Aorta (tissue), 5 donors: ENCODE measurements around the gene IL17B. TPM values are rescaled to one million over a fixed set of nuclear protein-coding genes. Genes with fewer than 3 reads are reported as not detected.
A peak's percentile ranks its signal among the peaks of the same experiment; 100 is the strongest.

Source experiments
- ATAC-seq: fragments of 200-7000 bp; cut with Tn5 transposase; one replicate; pipeline ENCODE4 v1.9.1; 2022; ENCODE audit warnings: moderate library complexity; ENCODE audit not compliant: low FRiP score
- DNase-seq, 2 donors: peaks; one replicate each; pipeline ENCODE4 v3.0.0-alpha.2; 2020
- H3K27ac ChIP-seq, 2 donors: one replicate each; pipeline ENCODE4 v1.5.1; 2013; ENCODE audit warnings: low read length in 2 of 2, mild to moderate bottlenecking in 2 of 2, moderate library complexity in 2 of 2, control low read depth in 1 of 2, inconsistent platforms in 1 of 2, low read depth in 1 of 2
- H3K27me3 ChIP-seq, 2 donors: one replicate each; pipeline ENCODE4 v1.6.1; 2013; ENCODE audit warnings: control low read depth in 1 of 2, low read length in 1 of 2, mild to moderate bottlenecking in 1 of 2, moderate library complexity in 1 of 2; ENCODE audit not compliant: insufficient read depth in 2 of 2, control insufficient read depth in 1 of 2
- H3K36me3 ChIP-seq, 2 donors: one replicate each; pipeline ENCODE4 v1.6.1; 2013; ENCODE audit warnings: control low read depth in 1 of 2, low read length in 1 of 2, mild to moderate bottlenecking in 1 of 2; ENCODE audit not compliant: insufficient read depth in 2 of 2, control insufficient read depth in 1 of 2
- H3K4me1 ChIP-seq, 2 donors: one replicate each; pipeline ENCODE4 v1.6.1; 2013; ENCODE audit warnings: low read length in 2 of 2, control low read depth in 1 of 2, mild to moderate bottlenecking in 1 of 2, moderate library complexity in 1 of 2; ENCODE audit not compliant: insufficient read depth in 2 of 2, control insufficient read depth in 1 of 2
- H3K4me3 ChIP-seq, 2 donors: one replicate each; pipeline ENCODE4 v1.5.1; 2013; ENCODE audit warnings: low read length in 2 of 2, control low read depth in 1 of 2, mild to moderate bottlenecking in 1 of 2
- H3K9me3 ChIP-seq: one replicate; pipeline ENCODE4 v1.6.1; 2013; ENCODE audit warnings: mild to moderate bottlenecking, low read length; ENCODE audit not compliant: control insufficient read depth
- WGBS, 2 donors: extraction: QIAGEN DNeasy Blood & Tissue Kit; methylation state at CpG; one replicate each; pipeline ENCODE4 v1.1.7; 2013; 5-methylcytosine and 5-hydroxymethylcytosine counted together
- intact Hi-C, 2 donors: fragments of 100-400 bp; cut with DNase I; formaldehyde crosslinking; loops; one replicate each; pipeline versions ENCODE4 v1.14.2 to v1.15.0; 2022
- polyA plus RNA-seq, 2 donors: library from polyadenylated mRNA; stranded (reverse); fragments of 200-250 nt; gene quantifications; one replicate each; pipeline ENCODE4 v1.2.3, GENCODE V29; 2013
- total RNA-seq, 2 donors: library from RNA; stranded (reverse); fragmentation: NEBNext Ultra II Directional; extraction: Animal tissue kit (Norgen Biotek cat#: 25700); gene quantifications; one replicate each; pipeline ENCODE4 v1.2.1, GENCODE V29; 2021
- donor health status: healthy with polysubstance abuse.
- donor health status: Bipolar disorder and iron deficiency.
- donor health status: DM: no; HTN: no; CAD: no.
- donor health status: DM: no; HTN: no; CAD: no.
- donor health status: DM: yes; HTN: yes; CAD: no.

The IL17B gene
- total and polyA plus RNA-seq, 4 donors = 2.8 to 18.0 (median 8.3) TPM

GRCh38 chr5:149371296-149371962 is 7.7 kb downstream of the IL17B start:
- H3K4me1 ChIP-seq = peaks cover 0 to 3% of the 10 kb centered on the region in 2 donors
- peak; percentile 73 for ATAC-seq
- peak overlapping the region; percentile 79 to 80 for H3K27ac ChIP-seq
- WGBS, 2 donors = 29 to 41% methylated on average over 12 of the region's 12 CpGs
- no peak overlapping the region for H3K4me3 ChIP-seq
- peak in 1 of 2 donors; percentile 85 for DNase-seq
- intact Hi-C loops = no loop called here
- no peaks in the 10 kb centered on the region for H3K27me3 ChIP-seq
- no peaks in the 10 kb centered on the region for H3K9me3 ChIP-seq
- no peaks in the 10 kb centered on the region for H3K36me3 ChIP-seq

- WGBS, 2 donors = 15 to 30% methylated on average over 2 of the region's 2 CpGs
- intact Hi-C loops = no loop called here
- H3K4me1 ChIP-seq = peaks cover 0 to 3% of the 10 kb centered on the region in 2 donors
- ATAC-seq (no peak), DNase-seq (no peak)
- H3K27ac ChIP-seq = peak overlapping the region; percentile 79 to 80
- H3K9me3 ChIP-seq = no peaks in the 10 kb centered on the region
- no peak overlapping the region for H3K4me3 ChIP-seq
- no peaks in the 10 kb centered on the region for H3K27me3 ChIP-seq
- no peaks in the 10 kb centered on the region for H3K36me3 ChIP-seq
Observed at GRCh38 chr5:149370878-149371277, 8.2 kb downstream of the IL17B start.

- ATAC-seq (no peak), DNase-seq (no peak)
- WGBS, 2 donors = 61 to 64% methylated on average over 22 of the region's 22 CpGs
- Histone ChIP-seq H3K36me3 (no peaks in the 10 kb centered on the region), H3K27me3 (no peaks in the 10 kb centered on the region), H3K27ac (peak overlapping the region in 1 of 2 donors; percentile 35), H3K4me1 (peaks cover 0 to 3% of the 10 kb centered on the region in 2 donors), H3K4me3 (no peak overlapping the region), H3K9me3 (no peaks in the 10 kb centered on the region)
- intact Hi-C loops = loop anchor here (5.0 kb wide), 2 partner anchors 64 to 194 kb away; no protein-coding TSS in a partner anchor
Observed at GRCh38 chr5:149367972-149368645, 11.0 kb downstream of the IL17B start.

- H3K9me3 ChIP-seq = no peaks in the 10 kb centered on the region
- peak overlapping the region in 1 of 2 donors; percentile 35 for H3K27ac ChIP-seq
- H3K4me3 ChIP-seq = no peak overlapping the region
- peaks cover 0 to 3% of the 10 kb centered on the region in 2 donors for H3K4me1 ChIP-seq
- peak; percentile 76 to 85 for DNase-seq
- H3K36me3 ChIP-seq = no peaks in the 10 kb centered on the region
- no peaks in the 10 kb centered on the region for H3K27me3 ChIP-seq
- intact Hi-C loops = loop anchor here (5.0 kb wide), 2 partner anchors 65 to 195 kb away; no protein-coding TSS in a partner anchor
- WGBS, 2 donors = 20 to 21% methylated on average over 14 of the region's 14 CpGs
- ATAC-seq = peak; percentile 67
Observed at GRCh38 chr5:149367249-149367971, 11.7 kb downstream of the IL17B start.

GRCh38 chr5:149366169-149366729 is 12.8 kb downstream of the IL17B start:
- H3K4me1 ChIP-seq = no peaks in the 10 kb centered on the region
- intact Hi-C loops = loop anchor here (5.0 kb wide), 2 partner anchors 66 to 196 kb away; no protein-coding TSS in a partner anchor

GRCh38 chr5:149365418-149365817 is 13.7 kb downstream of the IL17B start:
- H3K4me3 ChIP-seq = no peak overlapping the region
- intact Hi-C loops = loop anchor here (5.0 kb wide), 2 partner anchors 67 to 197 kb away; no protein-coding TSS in a partner anchor
- no peak for ATAC-seq
- DNase-seq = no peak
- H3K4me1 ChIP-seq = no peaks in the 10 kb centered on the region
- H3K27me3 ChIP-seq = no peaks in the 10 kb centered on the region
- H3K27ac ChIP-seq = no peak overlapping the region
- WGBS, 2 donors = 91 to 92% methylated on average over 6 of the region's 6 CpGs
- H3K36me3 ChIP-seq = no peaks in the 10 kb centered on the region
- H3K9me3 ChIP-seq = no peaks in the 10 kb centered on the region

More at GRCh38 chr5:149366169-149366729, 12.8 kb downstream of the IL17B start:
- H3K27me3 ChIP-seq = no peaks in the 10 kb centered on the region
- ATAC-seq (no peak), DNase-seq (no peak)
- H3K9me3 ChIP-seq = no peaks in the 10 kb centered on the region
- no peaks in the 10 kb centered on the region for H3K36me3 ChIP-seq
- H3K4me3 ChIP-seq = no peak overlapping the region
- H3K27ac ChIP-seq = no peak overlapping the region
- 84 to 88% methylated on average over 1 of the region's 1 CpG for WGBS, 2 donors

- no peak for DNase-seq
- H3K27me3 ChIP-seq = no peaks in the 10 kb centered on the region
- H3K4me3 ChIP-seq = no peak overlapping the region
- no peak overlapping the region for H3K27ac ChIP-seq
- ATAC-seq = no peak
- WGBS, 2 donors = 97 to 100% methylated on average over 2 of the region's 2 CpGs
- no peaks in the 10 kb centered on the region for H3K36me3 ChIP-seq
- intact Hi-C loops = loop anchor here (5.0 kb wide), 2 partner anchors 68 to 198 kb away; no protein-coding TSS in a partner anchor
- H3K4me1 ChIP-seq = no peaks in the 10 kb centered on the region
- H3K9me3 ChIP-seq = no peaks in the 10 kb centered on the region
Observed at GRCh38 chr5:149364719-149365118, 14.4 kb downstream of the IL17B start.

GRCh38 chr5:149363936-149364335 is 15.2 kb downstream of the IL17B start:
- no peak overlapping the region for H3K4me3 ChIP-seq
- no peaks in the 10 kb centered on the region for H3K27me3 ChIP-seq
- no peaks in the 10 kb centered on the region for H3K36me3 ChIP-seq
- no peak for ATAC-seq
- H3K9me3 ChIP-seq = no peaks in the 10 kb centered on the region
- intact Hi-C loops = no loop called here
- H3K27ac ChIP-seq = no peak overlapping the region
- WGBS, 2 donors = 94% methylated on average over 9 of the region's 9 CpGs
- no peak for DNase-seq
- no peaks in the 10 kb centered on the region for H3K4me1 ChIP-seq
